ENCODE data around the gene PXYLP1. TPM values are rescaled to one million over a fixed set of nuclear protein-coding genes. Genes with fewer than 3 reads are reported as not detected.
"Not testable (repeated sequence)": the region's sequence is repeated elsewhere in the genome, so short reads cannot be mapped to it uniquely, and the experiment has no call there.

Gene PXYLP1
- total RNA-seq, 1 experiment from 2014 or later: 3.0 TPM

DNA sequence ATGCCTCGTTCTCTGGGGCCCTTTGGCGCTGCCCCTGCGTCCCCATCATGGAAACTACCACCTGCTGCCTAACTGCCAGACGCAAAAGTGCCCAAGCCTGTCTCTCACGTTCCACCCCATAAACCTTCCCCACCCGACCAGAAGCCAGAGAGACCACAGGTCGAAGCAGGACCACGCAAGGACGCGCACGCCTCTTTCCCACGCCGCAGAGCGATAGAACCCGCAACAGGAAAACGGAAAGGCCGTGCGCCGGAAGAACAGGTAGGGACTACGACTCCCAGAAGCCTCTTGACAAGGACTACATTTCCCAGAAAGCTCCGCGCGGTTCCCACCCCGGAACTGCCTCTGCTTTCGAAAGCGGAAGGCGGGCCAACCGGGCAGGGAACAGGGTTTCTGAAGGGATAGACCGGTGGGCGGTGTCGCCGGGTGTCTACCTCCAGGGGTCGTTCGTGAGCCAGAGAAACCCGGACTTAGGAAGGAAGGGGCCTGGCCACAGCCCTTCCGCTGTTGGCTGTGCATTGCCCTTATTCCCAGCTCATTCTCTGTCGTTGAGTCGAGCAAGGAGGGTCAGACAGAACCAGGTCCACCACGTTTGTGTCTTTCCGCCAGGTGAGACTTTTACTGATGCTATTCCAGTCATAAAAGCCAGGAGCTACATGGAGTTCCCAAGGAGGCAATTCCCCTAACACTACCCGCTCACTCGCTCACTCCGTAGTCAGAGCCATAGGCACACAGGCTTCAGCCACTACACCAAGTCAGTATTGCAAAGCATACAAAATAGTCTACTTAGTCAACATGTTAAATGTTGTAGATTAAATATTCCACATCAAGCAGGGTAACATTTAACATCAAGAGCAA lies 80.1 kb downstream of the PXYLP1 start:
- H3K4me3 ChIP-seq: peak overlapping the region; percentile 41
- DNase-seq (ENCODE audit: low read depth in 1 of 2, low spot score in 2 of 2): peak; percentile 92 to 98
- peak overlapping the region; percentile 6; the same call in 1 of the 2 replicates for H3K27ac ChIP-seq
- H3K36me3 ChIP-seq: no peaks in the 10 kb centered on the region
- no peaks in the 10 kb centered on the region for H3K9me3 ChIP-seq (replicated peaks)
- no peaks in the 10 kb centered on the region for H3K27me3 ChIP-seq (replicated peaks)
- H3K4me1 ChIP-seq (replicated peaks): peaks cover 12% of the 10 kb centered on the region

GRCh38 chr3:141312354-141313092 lies 80.9 kb downstream of the PXYLP1 start:
- no peak for DNase-seq (ENCODE audit: low read depth in 1 of 2, low spot score in 2 of 2)
- Histone ChIP-seq H3K36me3 (no peaks in the 10 kb centered on the region), H3K4me1 (replicated peaks) (peaks cover 12% of the 10 kb centered on the region), H3K27me3 (replicated peaks) (no peaks in the 10 kb centered on the region), H3K4me3 (peak overlapping the region; percentile 41), H3K9me3 (replicated peaks) (no peaks in the 10 kb centered on the region), H3K27ac (no peak overlapping the region; the same call in 1 of the 2 replicates)

DNA sequence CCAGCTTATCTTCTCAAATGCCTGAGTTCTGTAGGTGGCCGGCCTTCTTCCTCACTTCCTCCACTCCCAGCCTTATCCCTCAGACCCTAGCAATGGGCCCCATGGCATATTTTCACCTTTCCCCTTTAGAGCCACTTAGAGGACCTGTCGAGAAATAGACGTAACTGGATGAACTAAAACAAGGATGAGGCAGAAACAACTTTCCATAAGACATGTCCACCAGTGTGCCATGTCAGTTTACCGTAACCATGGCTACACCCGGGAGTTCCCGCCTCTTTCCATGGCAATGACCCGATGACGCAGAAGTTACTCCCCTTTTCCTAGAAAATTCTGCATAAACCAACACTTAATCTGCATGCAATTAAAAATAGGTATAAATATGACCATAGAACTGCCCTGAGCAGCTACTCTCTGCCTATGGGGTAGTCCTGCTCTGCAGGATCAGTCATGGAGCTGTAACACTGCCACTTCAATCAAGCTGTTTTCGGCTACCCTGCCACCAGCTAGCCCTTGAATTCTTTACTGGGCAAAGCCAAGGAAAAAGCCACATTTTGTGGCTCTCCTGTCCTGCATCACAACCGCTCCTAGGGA lies 81.6 kb downstream of the PXYLP1 start:
- Histone ChIP-seq H3K36me3 (no peaks in the 10 kb centered on the region), H3K9me3 (replicated peaks) (no peaks in the 10 kb centered on the region), H3K4me1 (replicated peaks) (peaks cover 12% of the 10 kb centered on the region), H3K4me3 (no peak overlapping the region), H3K27me3 (replicated peaks) (no peaks in the 10 kb centered on the region), H3K27ac (no peak overlapping the region)
- DNase-seq (ENCODE audit: low read depth in 1 of 2, low spot score in 2 of 2): no peak

GRCh38 chr3:141314415-141314814 lies 82.8 kb downstream of the PXYLP1 start:
- peaks cover 12% of the 10 kb centered on the region for H3K4me1 ChIP-seq (replicated peaks)
- H3K9me3 ChIP-seq (replicated peaks); H3K27me3 ChIP-seq (replicated peaks); DNase-seq (ENCODE audit: low read depth in 1 of 2, low spot score in 2 of 2); H3K27ac ChIP-seq; H3K4me3 ChIP-seq; H3K36me3 ChIP-seq: not testable (repeated sequence)

DNA sequence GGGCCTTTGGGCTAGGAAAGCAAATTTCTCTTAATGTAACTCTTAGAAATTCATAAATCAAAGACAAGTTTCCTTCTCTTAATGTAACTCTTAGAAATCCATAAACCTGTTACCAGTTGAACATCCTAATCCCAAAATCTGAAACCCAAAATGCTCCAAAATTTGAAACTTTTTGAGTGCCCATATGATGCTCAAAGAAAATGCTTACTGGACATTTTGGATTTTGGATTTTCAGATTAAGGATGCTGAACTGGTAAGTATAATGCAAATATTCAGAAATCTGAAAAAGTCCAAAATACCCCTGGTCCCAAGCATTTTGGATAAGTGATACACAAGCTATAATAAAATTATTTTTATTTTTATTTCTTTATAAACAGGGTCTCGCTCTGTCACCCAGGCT lies 85.2 kb downstream of the PXYLP1 start:
- H3K27ac ChIP-seq: no peak overlapping the region

DNA sequence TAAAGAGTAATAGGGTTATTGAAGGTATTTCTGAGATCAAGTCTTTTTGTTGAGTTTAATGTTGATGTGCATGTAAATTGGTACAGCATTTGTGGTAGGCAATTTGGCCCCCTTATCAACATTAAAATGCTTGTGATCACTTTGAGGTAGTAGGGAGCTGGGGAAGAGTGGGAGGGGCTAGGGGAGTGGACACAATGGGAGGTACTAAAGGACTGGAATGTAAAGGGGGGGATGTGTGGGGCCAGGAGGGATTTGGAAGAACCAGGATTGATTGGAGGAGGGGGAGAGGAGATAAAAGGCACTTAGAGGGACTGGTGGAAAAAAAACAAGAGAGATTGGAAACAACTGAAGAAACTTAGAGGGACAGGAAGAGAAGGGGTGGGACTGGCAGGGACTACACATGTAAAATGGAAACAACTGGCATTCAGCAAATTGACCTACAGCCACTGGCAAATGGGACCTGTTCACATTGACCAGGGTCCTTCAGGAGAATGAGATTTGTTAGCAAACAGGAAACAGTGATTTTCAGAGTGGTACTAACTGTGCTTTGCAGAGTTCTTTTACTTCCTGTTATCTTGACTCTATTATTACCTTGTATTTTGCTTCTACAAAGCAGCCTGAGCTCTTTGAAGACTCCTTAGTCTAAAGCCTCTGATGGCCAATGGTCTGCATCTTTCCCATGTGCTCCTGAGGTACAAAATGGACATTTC lies 88.9 kb downstream of the PXYLP1 start:
- no peak overlapping the region for H3K27ac ChIP-seq
- no peaks in the 10 kb centered on the region for H3K36me3 ChIP-seq
- no peak for DNase-seq (ENCODE audit: low read depth in 1 of 2, low spot score in 2 of 2)
- peaks cover 14% of the 10 kb centered on the region for H3K4me1 ChIP-seq (replicated peaks)
- H3K9me3 ChIP-seq (replicated peaks): no peaks in the 10 kb centered on the region
- no peaks in the 10 kb centered on the region for H3K27me3 ChIP-seq (replicated peaks)
- no peak overlapping the region for H3K4me3 ChIP-seq

More for the DNA sequence above, 85.2 kb downstream of the PXYLP1 start:
- Histone ChIP-seq H3K36me3 (no peaks in the 10 kb centered on the region), H3K9me3 (replicated peaks) (no peaks in the 10 kb centered on the region), H3K4me1 (replicated peaks) (peaks cover 20% of the 10 kb centered on the region), H3K4me3 (no peak overlapping the region), H3K27me3 (replicated peaks) (no peaks in the 10 kb centered on the region)
- no peak for DNase-seq (ENCODE audit: low read depth in 1 of 2, low spot score in 2 of 2)

DNA sequence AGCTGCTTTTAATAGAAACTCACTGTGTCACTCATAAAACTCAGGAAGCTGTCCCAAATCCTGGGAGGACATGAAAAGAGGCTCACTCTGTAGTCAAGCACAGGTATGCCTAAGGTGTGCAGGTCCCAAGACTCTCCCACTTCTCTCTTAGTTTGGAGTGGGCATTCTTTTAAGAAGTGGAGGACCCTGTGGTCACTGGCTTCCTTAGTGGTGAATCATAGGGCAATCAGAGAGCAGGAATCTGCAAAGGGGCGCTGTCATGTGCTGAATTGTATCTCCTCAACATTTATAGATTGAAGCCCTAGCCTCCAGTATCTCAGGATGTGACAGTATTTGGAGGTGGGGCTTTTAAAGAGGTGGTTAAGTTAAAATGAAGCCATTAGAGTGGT lies 89.5 kb downstream of the PXYLP1 start:
- Histone ChIP-seq H3K36me3 (no peaks in the 10 kb centered on the region), H3K27me3 (replicated peaks) (no peaks in the 10 kb centered on the region), H3K4me3 (no peak overlapping the region), H3K9me3 (replicated peaks) (no peaks in the 10 kb centered on the region), H3K4me1 (replicated peaks) (peaks cover 14% of the 10 kb centered on the region), H3K27ac (no peak overlapping the region)
- peak in 1 of 2 experiments; percentile 38 for DNase-seq (ENCODE audit: low read depth in 1 of 2, low spot score in 2 of 2)

DNA sequence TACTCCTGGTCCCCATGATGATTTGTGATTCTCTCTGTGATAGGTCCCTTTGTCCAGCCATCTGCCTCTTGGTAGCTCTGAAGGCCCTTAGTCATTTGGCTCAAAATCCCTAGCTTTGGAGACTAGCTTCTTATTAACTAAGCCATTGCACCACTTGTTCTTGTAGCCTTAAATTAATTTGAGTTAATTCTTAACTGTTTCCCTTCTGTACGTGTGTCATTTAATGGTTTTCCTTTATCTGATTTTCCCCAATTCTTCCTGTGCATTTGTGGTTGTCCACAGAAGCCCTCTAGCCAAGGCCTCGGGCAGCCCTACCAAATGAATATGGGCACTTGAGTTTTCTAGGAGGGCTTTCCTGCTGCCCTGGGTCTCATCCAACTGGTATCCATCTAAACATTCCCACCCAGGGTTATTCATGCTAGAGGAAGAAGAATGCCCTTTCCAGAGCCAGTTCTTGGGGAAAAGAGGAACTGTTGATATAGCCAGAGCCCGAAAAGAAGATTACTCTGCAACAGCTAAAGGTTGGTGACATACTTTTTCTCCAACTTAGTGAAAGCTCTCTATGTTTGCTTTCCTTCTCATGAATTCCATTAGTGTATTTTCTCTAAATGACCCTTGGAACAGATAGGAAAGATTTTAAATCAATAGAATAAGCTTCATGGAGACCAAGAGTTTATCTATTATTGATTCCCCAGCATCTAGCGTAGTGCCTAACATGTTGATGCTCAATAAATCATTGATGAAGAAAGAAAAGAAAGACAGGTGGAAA lies 92.5 kb downstream of the PXYLP1 start:
- Histone ChIP-seq H3K27ac (no peak overlapping the region), H3K4me3 (no peak overlapping the region), H3K36me3 (no peaks in the 10 kb centered on the region), H3K9me3 (replicated peaks) (no peaks in the 10 kb centered on the region), H3K27me3 (replicated peaks) (no peaks in the 10 kb centered on the region), H3K4me1 (replicated peaks) (peaks cover 14% of the 10 kb centered on the region)
- DNase-seq (ENCODE audit: low read depth in 1 of 2, low spot score in 2 of 2): no peak

DNA sequence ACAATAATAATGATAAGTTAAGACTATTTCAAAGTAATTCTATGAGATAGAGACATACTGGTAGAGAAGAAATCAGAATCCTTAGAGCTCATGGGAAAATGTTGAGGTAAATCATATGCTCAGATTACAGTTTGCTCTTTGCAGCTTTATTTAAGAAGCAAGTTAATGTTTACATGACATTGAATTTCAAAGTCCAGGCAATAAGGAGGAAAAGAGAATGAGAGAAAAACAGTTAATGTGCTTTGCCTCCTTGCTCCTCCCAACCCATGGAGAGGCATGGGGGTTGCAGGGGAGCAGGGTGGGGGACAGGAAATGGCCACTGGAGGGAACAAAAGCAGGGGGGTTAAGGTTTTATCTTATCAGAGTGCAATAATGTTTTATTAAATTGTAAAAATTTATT lies 94.5 kb downstream of the PXYLP1 start:
- H3K27me3 ChIP-seq (replicated peaks): no peaks in the 10 kb centered on the region
- H3K4me1 ChIP-seq (replicated peaks): peaks cover 10% of the 10 kb centered on the region
- no peak overlapping the region for H3K4me3 ChIP-seq
- no peak overlapping the region for H3K27ac ChIP-seq
- H3K36me3 ChIP-seq: no peaks in the 10 kb centered on the region
- no peaks in the 10 kb centered on the region for H3K9me3 ChIP-seq (replicated peaks)
- DNase-seq (ENCODE audit: low read depth in 1 of 2, low spot score in 2 of 2): no peak

DNA sequence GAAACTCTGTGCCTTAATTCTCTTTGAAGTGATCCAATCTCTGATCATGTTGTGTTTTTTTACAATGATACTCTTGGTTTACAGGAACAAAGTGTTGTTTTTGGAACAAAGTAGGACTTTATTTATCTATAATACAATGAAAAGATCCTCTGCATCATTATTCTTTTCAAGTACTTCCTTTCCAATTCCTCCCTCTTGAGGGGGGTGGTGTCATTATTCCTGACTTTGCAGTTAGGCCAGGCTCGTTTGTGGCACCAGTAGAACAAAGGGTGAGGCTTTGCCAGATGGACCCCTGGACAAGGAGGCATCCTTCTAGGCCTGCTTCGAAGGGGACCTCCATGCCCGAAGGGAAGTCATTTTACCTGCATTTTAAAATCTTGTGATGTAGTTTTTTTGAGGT lies 95.0 kb downstream of the PXYLP1 start:
- Histone ChIP-seq H3K4me3 (no peak overlapping the region), H3K36me3 (no peaks in the 10 kb centered on the region), H3K4me1 (replicated peaks) (peaks cover 10% of the 10 kb centered on the region), H3K27ac (no peak overlapping the region), H3K9me3 (replicated peaks) (no peaks in the 10 kb centered on the region), H3K27me3 (replicated peaks) (no peaks in the 10 kb centered on the region)
- no peak for DNase-seq (ENCODE audit: low read depth in 1 of 2, low spot score in 2 of 2)

DNA sequence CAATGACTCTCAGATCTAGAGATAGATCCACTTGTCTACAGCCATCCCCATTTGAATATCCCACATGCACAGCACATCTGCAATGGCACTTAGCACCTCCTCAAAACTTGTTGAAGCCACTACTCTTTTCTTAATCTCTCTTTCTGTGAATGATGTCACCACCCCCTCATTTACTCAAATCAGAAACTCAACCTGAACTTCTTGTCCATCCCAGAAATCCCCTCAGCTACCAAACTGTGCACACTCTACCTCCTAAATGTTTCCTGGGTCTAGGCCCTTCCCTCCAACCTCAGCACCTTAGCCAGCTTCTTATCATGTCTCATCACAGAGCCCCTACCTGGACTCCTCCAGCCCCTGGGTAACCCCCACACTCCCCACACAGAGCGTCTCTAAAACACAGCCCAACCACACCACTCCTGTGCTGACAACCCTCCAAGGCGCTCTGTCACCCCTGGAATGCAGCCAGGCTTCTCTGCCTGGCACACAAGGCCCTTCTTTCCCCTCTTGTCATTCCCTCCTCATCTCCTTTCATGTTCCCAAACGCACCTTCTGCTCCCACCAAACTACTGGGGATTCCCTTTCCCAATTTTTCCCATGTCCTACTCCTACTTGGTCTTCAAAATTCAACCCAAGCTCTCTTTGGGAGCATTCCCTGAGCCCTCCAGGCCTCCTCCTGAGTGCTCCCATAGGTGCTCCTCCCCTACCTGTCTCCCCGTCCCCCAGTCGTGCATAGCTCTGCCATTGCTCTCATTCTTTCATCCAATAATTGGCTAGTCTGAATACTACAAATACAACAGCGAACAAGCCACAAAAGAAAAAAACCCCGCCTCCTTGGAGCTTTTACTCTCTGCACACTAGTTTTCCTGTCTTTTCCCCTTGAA lies 96.9 kb downstream of the PXYLP1 start:
- Histone ChIP-seq H3K4me1 (replicated peaks) (peaks cover 17% of the 10 kb centered on the region), H3K27ac (no peak overlapping the region), H3K36me3 (no peaks in the 10 kb centered on the region), H3K27me3 (replicated peaks) (no peaks in the 10 kb centered on the region), H3K9me3 (replicated peaks) (no peaks in the 10 kb centered on the region), H3K4me3 (no peak overlapping the region)
- no peak for DNase-seq (ENCODE audit: low read depth in 1 of 2, low spot score in 2 of 2)

DNA sequence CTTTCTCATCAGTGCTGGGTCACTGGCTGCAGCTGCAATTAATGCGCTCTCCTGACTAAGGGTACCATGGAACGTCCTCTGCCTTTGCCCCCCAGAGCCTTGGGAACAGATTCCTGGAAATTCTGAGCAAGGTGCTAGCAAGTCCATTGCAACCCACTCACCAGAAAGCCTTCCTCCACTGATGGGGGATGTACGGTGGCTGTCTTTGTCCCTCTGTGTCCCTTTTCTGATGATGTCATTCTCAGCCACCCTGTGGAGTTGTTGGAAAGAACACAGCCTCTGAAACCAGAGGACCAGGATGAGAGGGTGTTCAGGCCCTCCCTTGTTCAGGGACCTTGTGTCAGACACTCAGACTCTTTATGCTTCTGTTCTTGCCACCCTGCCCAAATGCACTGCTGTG lies 98.6 kb downstream of the PXYLP1 start:
- Histone ChIP-seq H3K4me3 (no peak overlapping the region), H3K27me3 (replicated peaks) (no peaks in the 10 kb centered on the region), H3K9me3 (replicated peaks) (no peaks in the 10 kb centered on the region), H3K36me3 (no peaks in the 10 kb centered on the region), H3K4me1 (replicated peaks) (peaks cover 26% of the 10 kb centered on the region), H3K27ac (no peak overlapping the region)
- no peak for DNase-seq (ENCODE audit: low read depth in 1 of 2, low spot score in 2 of 2)
